Kidney (tissue), 14 donors: Measurements from ENCODE around the gene LIME1. TPM values are rescaled to one million over a fixed set of nuclear protein-coding genes. Genes with fewer than 3 reads are reported as not detected.

Source experiments
- DNase-seq, 5 donors: peaks; one replicate each; pipeline ENCODE4 v3.0.0-alpha.2; 2013 to 2020
- FAIRE-seq: peaks from 2 replicates; lab custom pipeline; 2012; peaks lifted over from hg19 to GRCh38; lab: Jason Lieb, UNC
- H3K27ac ChIP-seq, 2 donors: one replicate each; pipeline ENCODE4 v1.7.0; 2013; ENCODE audit warnings: low read depth in 2 of 2, low read length in 2 of 2, inconsistent platforms in 1 of 2
- H3K27me3 ChIP-seq: one replicate; pipeline ENCODE4 v1.7.1; 2013; ENCODE audit warnings: low read length, inconsistent platforms; ENCODE audit not compliant: control insufficient read depth, insufficient read depth
- H3K36me3 ChIP-seq, 3 donors: one replicate each; pipeline versions ENCODE4 v1.7.0 to v1.7.1; 2013; ENCODE audit warnings: low read length in 3 of 3, control low read depth in 1 of 3, inconsistent platforms in 1 of 3; ENCODE audit not compliant: insufficient read depth in 3 of 3, control insufficient read depth in 2 of 3
- H3K4me1 ChIP-seq, 3 donors: one replicate each; pipeline versions ENCODE4 v1.7.0 to v1.7.1; 2013; ENCODE audit warnings: low read length in 3 of 3, inconsistent platforms in 1 of 3, low read depth in 1 of 3; ENCODE audit not compliant: control insufficient read depth in 2 of 3, insufficient read depth in 2 of 3
- H3K4me3 ChIP-seq, 3 donors: one replicate each; pipeline versions ENCODE4 v1.7.0 to v1.8.1; 2013; ENCODE audit warnings: low read length in 3 of 3, control low read depth in 1 of 3, inconsistent platforms in 1 of 3
- H3K9ac ChIP-seq, 3 donors: one replicate each; pipeline versions ENCODE4 v1.7.0 to v1.7.1; 2013; ENCODE audit warnings: low read length in 3 of 3, control low read depth in 1 of 3, inconsistent platforms in 1 of 3
- H3K9me3 ChIP-seq, 3 donors: one replicate each; pipeline versions ENCODE4 v1.7.0 to v1.7.1; 2013; ENCODE audit warnings: low read length in 3 of 3, control low read depth in 1 of 3, inconsistent platforms in 1 of 3; ENCODE audit not compliant: control insufficient read depth in 2 of 3, insufficient read depth in 1 of 3
- intact Hi-C: fragments of 100-400 bp; cut with DNase I; formaldehyde crosslinking; loops from one replicate; pipeline ENCODE4 v1.11.1; 2022
- polyA plus RNA-seq: library from polyadenylated mRNA; stranded (reverse); fragments of 350-450 nt; fragmentation: Illumina TruSeq; extraction: RNeasy Lipid Tissue Mini Kit (QIAGEN cat#74804); gene quantifications from one replicate; pipeline ENCODE4 v1.2.3, GENCODE V29; 2014; ENCODE audit warnings: low read depth, low replicate concordance; ENCODE audit not compliant: insufficient read depth
- total RNA-seq: library from RNA; stranded (reverse); fragmentation: NEBNext Ultra II Directional; extraction: Animal tissue kit (Norgen Biotek cat#: 25700); gene quantifications from one replicate; pipeline ENCODE4 v1.2.1, GENCODE V29; 2021
- TF ChIP-seq, protein P1 (sequence below): IDR thresholded peaks from 3 replicates; pipeline ENCODE4 v1.5.1; 2012; ENCODE audit warnings: mild to moderate bottlenecking, moderate library complexity, borderline replicate concordance; ENCODE audit not compliant: insufficient read depth; ENCODE audit errors: extremely low read depth
- donor health status: control.
- donor health status: control.
- donor health status: control.
- donor health status: control.
- donor health status: control.
- donor health status: DM: yes; HTN: yes; CAD: no.
- donor health status: Normal renal cell carcinoma (clear cell type).

LIME1 gene
- total and polyA plus RNA-seq, 2 donors from 2014 or later = 12.1 to 114 TPM

DNA sequence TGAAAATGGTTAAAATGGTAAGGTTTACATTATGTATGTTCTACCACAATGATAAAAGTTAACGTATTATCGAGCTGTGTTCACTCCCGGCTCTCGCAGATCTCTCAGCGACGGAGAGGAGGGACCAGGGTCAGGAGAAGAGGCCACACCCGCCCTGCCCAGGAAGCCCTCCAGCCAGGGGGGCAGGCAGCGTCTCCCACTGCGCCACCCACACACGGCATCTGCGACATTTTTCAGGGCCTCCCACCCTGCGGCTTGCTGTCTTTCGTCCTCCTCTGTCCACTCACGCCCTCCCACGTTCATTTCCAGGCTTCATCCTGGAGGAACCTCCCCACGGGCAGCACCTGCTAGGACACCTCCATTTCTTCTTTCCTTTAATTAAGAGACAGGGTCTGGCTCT is 51.3 kb downstream of the LIME1 start:
- no peak overlapping the region for H3K4me3 ChIP-seq
- peaks cover 0 to 23% (median 0%) of the 10 kb centered on the region in 3 donors for H3K4me1 ChIP-seq
- H3K27me3 ChIP-seq = no peaks in the 10 kb centered on the region
- no peak for DNase-seq
- no peak overlapping the region for H3K9ac ChIP-seq
- H3K27ac ChIP-seq = no peak overlapping the region
- intact Hi-C loops = no loop called here
- H3K9me3 ChIP-seq = no peaks in the 10 kb centered on the region
- TF ChIP-seq, protein P1, sequence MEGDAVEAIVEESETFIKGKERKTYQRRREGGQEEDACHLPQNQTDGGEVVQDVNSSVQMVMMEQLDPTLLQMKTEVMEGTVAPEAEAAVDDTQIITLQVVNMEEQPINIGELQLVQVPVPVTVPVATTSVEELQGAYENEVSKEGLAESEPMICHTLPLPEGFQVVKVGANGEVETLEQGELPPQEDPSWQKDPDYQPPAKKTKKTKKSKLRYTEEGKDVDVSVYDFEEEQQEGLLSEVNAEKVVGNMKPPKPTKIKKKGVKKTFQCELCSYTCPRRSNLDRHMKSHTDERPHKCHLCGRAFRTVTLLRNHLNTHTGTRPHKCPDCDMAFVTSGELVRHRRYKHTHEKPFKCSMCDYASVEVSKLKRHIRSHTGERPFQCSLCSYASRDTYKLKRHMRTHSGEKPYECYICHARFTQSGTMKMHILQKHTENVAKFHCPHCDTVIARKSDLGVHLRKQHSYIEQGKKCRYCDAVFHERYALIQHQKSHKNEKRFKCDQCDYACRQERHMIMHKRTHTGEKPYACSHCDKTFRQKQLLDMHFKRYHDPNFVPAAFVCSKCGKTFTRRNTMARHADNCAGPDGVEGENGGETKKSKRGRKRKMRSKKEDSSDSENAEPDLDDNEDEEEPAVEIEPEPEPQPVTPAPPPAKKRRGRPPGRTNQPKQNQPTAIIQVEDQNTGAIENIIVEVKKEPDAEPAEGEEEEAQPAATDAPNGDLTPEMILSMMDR = no peak
- FAIRE-seq = no peak
- H3K36me3 ChIP-seq = peaks cover 0 to 13% (median 8%) of the 10 kb centered on the region in 3 donors

Other genes starting within 250 kb of the LIME1 start
- gene EEF1A2, start 237.6 kb upstream of the LIME1 start, total RNA-seq = 18.1 TPM
- 1.5 TPM for gene EEF1A2, start 237.6 kb upstream of the LIME1 start, polyA plus RNA-seq
- 578 TPM for gene PPDPF, start 215.9 kb upstream of the LIME1 start, total RNA-seq
- 961 TPM for gene PPDPF, start 215.9 kb upstream of the LIME1 start, polyA plus RNA-seq
- 1.1 TPM for gene PTK6, start 199.3 kb upstream of the LIME1 start, total RNA-seq
- gene PTK6, start 199.3 kb upstream of the LIME1 start, polyA plus RNA-seq = 0.26 TPM
- gene SRMS, start 188.9 kb upstream of the LIME1 start, total RNA-seq = 0.38 TPM
- not detected for gene SRMS, start 188.9 kb upstream of the LIME1 start, polyA plus RNA-seq
- gene FNDC11, start 182.5 kb upstream of the LIME1 start, total RNA-seq = 1.6 TPM
- gene FNDC11, start 182.5 kb upstream of the LIME1 start, polyA plus RNA-seq = 0.47 TPM
- gene HELZ2, start 162.4 kb upstream of the LIME1 start, total RNA-seq = 40.7 TPM
- gene HELZ2, start 162.4 kb upstream of the LIME1 start, polyA plus RNA-seq = 3.2 TPM
- gene GMEB2, start 109.6 kb upstream of the LIME1 start, total RNA-seq = 13.4 TPM
- gene GMEB2, start 109.6 kb upstream of the LIME1 start, polyA plus RNA-seq = 6.1 TPM
- 84.9 TPM for gene STMN3, start 83.2 kb upstream of the LIME1 start, total RNA-seq
- gene STMN3, start 83.2 kb upstream of the LIME1 start, polyA plus RNA-seq = 20.6 TPM
- 37.7 TPM for gene RTEL1, start 78.4 kb upstream of the LIME1 start, total RNA-seq
- 5.3 TPM for gene RTEL1, start 78.4 kb upstream of the LIME1 start, polyA plus RNA-seq
- gene TNFRSF6B, start 40.0 kb upstream of the LIME1 start, total RNA-seq = 64.5 TPM
- 2.4 TPM for gene TNFRSF6B, start 40.0 kb upstream of the LIME1 start, polyA plus RNA-seq
- gene ARFRP1, start 28.7 kb upstream of the LIME1 start, total RNA-seq = 71.2 TPM
- gene ARFRP1, start 28.7 kb upstream of the LIME1 start, polyA plus RNA-seq = 60.6 TPM
- 30.5 TPM for gene ZGPAT, start 28.6 kb upstream of the LIME1 start, total RNA-seq
- 39.6 TPM for gene ZGPAT, start 28.6 kb upstream of the LIME1 start, polyA plus RNA-seq
- 154 TPM for gene SLC2A4RG, start 3.1 kb downstream of the LIME1 start, total RNA-seq
- 171 TPM for gene SLC2A4RG, start 3.1 kb downstream of the LIME1 start, polyA plus RNA-seq
- 24.0 TPM for gene ZBTB46, start 94.6 kb downstream of the LIME1 start, total RNA-seq
- gene ZBTB46, start 94.6 kb downstream of the LIME1 start, polyA plus RNA-seq = 4.5 TPM
- gene ABHD16B, start 124.8 kb downstream of the LIME1 start, total RNA-seq = not detected
- gene ABHD16B, start 124.8 kb downstream of the LIME1 start, polyA plus RNA-seq = not detected
- gene TPD52L2, start 128.6 kb downstream of the LIME1 start, total RNA-seq = 78.0 TPM
- gene TPD52L2, start 128.6 kb downstream of the LIME1 start, polyA plus RNA-seq = 73.1 TPM
- 52.3 TPM for gene DNAJC5, start 158.5 kb downstream of the LIME1 start, total RNA-seq
- 24.4 TPM for gene DNAJC5, start 158.5 kb downstream of the LIME1 start, polyA plus RNA-seq
- gene UCKL1, start 219.8 kb downstream of the LIME1 start, total RNA-seq = 39.8 TPM
- 39.3 TPM for gene UCKL1, start 219.8 kb downstream of the LIME1 start, polyA plus RNA-seq
- gene ZNF512B, start 233.3 kb downstream of the LIME1 start, total RNA-seq = 19.2 TPM
- gene ZNF512B, start 233.3 kb downstream of the LIME1 start, polyA plus RNA-seq = 8.6 TPM
- 7.9 TPM for gene SAMD10, start 243.0 kb downstream of the LIME1 start, total RNA-seq
- gene SAMD10, start 243.0 kb downstream of the LIME1 start, polyA plus RNA-seq = 8.5 TPM
- 73.3 TPM for gene PRPF6, start 244.5 kb downstream of the LIME1 start, total RNA-seq
- 51.3 TPM for gene PRPF6, start 244.5 kb downstream of the LIME1 start, polyA plus RNA-seq